Spinal cord (tissue), 10 donors: Measurements from ENCODE around the gene EXOC6B. TPM values are rescaled to one million over a fixed set of nuclear protein-coding genes. Genes with fewer than 3 reads are reported as not detected.

Experiments
- DNase-seq, 6 donors: peaks; one replicate each; pipeline versions ENCODE4 v3.0.0 to v3.0.0-alpha.2; 2013 to 2015; ENCODE audit warnings: low spot score in 6 of 6, low read depth in 4 of 6
- H3K27ac ChIP-seq: one replicate; pipeline ENCODE4 v1.5.1; 2013; ENCODE audit warnings: low read depth, low read length, control low read depth
- H3K27me3 ChIP-seq: one replicate; pipeline ENCODE4 v1.6.1; 2013; ENCODE audit warnings: low read length; ENCODE audit not compliant: control insufficient read depth, insufficient read depth
- H3K36me3 ChIP-seq: one replicate; pipeline ENCODE4 v1.6.1; 2013; ENCODE audit warnings: low read length; ENCODE audit not compliant: control insufficient read depth, insufficient read depth
- H3K4me1 ChIP-seq: one replicate; pipeline ENCODE4 v1.6.1; 2013; ENCODE audit warnings: low read length; ENCODE audit not compliant: control insufficient read depth, insufficient read depth
- H3K4me3 ChIP-seq: one replicate; pipeline ENCODE4 v1.5.1; 2013; ENCODE audit warnings: low read depth, low read length, control low read depth
- H3K9me3 ChIP-seq: one replicate; pipeline ENCODE4 v1.6.1; 2013; ENCODE audit warnings: low read length; ENCODE audit not compliant: control insufficient read depth, insufficient read depth
- WGBS: methylation state at CpG from one replicate; pipeline ENCODE4 v1.1.5; 2013; ENCODE audit warnings: missing lambda C conversion rate; ENCODE audit not compliant: insufficient coverage; 5-methylcytosine and 5-hydroxymethylcytosine counted together
- polyA plus RNA-seq, 2 donors: library from polyadenylated mRNA; unstranded; fragments of 120-200 nt; gene quantifications; one replicate each; pipeline ENCODE4 v1.2.1, GENCODE V29; 2013; ENCODE audit not compliant: insufficient read length in 2 of 2
- total RNA-seq, 2 donors: library from RNA; depleted of rRNA in 1 of 2; stranded (reverse); fragments of 120-200 nt in 1 of 2; fragments of >200 nt in 1 of 2; gene quantifications; one replicate each; pipeline versions ENCODE4 v1.2.3 to v1.2.4, GENCODE V29; 2013 to 2014
- donor health status: healthy.

Gene EXOC6B
- total and polyA plus RNA-seq, 4 donors, result 29.4 to 76.8 (median 38.0) TPM

DNA sequence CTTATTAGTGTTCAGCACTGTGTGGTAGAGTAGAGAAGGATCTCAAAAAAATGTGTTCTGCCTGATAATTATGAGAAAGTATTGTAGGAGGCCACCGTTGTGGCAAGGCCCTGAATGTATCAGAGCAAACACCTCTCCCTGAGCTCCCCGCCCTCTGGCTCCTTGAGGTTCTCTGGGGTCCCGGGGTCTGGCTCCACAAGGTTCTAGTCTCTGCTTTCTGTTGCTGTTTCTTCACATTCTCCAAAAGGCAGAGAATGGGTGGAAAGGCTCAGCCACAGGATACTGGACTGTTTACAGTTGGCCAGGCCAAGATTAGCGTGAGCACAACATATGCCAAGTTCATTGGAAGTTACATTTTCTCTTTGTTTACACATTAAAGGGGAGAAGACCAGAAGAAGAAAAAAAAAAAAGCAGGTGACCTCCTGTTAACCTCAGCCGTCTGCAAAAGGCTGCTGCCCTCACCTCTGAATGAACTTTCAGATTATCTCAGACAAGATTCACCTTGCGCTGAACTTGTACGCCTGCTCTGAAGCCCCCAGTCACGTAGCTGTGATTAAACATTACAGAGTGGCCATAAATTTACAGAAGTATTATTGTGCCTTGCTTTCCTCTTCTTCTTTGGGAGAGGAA, 621.6 kb downstream of the EXOC6B start:
- DNase-seq, result peak in 2 of 6 donors; percentile 14 to 26
- H3K9me3 ChIP-seq, result no peaks in the 10 kb centered on the region
- WGBS, result 48% methylated on average over 4 of the region's 8 CpGs
- peak overlapping the region; percentile 63 for H3K27ac ChIP-seq
- no peaks in the 10 kb centered on the region for H3K27me3 ChIP-seq
- no peaks in the 10 kb centered on the region for H3K36me3 ChIP-seq
- no peak overlapping the region for H3K4me3 ChIP-seq
- H3K4me1 ChIP-seq, result peaks cover 12% of the 10 kb centered on the region

DNA sequence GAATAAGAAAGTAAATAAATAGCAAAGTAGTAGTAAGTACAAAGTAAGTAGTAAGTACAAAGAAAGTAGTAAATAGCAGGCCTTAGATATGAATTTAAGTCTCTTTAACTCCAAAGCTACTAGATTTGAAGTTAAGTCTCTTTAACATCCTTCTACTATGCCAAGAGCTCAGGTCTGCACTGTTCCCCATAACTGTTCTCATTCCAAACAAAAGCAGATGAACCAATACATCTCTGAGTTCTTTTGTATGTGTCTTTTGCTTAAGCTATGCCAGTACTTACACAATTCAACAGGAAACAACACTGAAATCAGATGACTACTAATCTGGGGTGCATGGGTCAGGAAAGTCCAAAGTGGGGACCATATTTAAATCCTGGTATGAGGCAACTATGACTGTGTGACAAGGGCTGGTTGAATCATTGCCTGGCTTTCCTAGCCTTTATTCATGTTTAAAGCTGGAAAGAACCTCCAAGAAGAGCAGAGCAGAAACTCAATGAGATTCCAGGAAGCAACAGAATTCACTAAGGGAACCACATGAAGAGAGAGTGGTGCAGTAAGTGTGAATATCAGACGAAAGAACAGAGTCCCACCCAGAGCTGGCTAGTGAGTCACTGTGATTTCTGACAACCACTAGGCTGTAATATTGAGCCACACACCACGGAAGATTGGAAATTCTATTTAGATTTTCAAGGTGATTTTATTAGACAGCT, 627.1 kb downstream of the EXOC6B start:
- Histone ChIP-seq H3K4me1 (no peaks in the 10 kb centered on the region), H3K27me3 (no peaks in the 10 kb centered on the region), H3K9me3 (no peaks in the 10 kb centered on the region), H3K27ac (no peak overlapping the region), H3K36me3 (no peaks in the 10 kb centered on the region), H3K4me3 (no peak overlapping the region)
- 25% methylated on average over 1 of the region's 2 CpGs for WGBS
- peak in 2 of 6 donors; percentile 10 to 35 for DNase-seq

DNA sequence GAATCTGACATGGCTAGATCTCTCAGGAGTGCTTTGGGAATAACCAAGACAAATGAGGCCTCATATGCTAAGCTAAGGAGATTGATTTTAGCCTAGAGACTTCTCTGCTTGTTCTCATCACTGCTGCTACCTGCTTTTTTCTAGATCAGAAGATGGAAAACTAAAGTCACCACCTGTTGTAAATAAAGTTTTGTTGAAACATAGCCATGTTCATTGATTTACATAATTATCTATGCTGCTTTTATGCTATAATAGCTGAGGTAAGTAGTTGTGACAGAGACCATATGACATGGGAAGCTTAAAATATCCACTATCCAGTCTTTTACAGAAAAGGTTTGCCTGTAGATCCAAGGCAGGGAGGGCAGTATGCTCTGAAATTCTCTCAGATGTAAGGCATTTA, 632.1 kb downstream of the EXOC6B start:
- no peaks in the 10 kb centered on the region for H3K9me3 ChIP-seq
- no peaks in the 10 kb centered on the region for H3K4me1 ChIP-seq
- H3K27ac ChIP-seq, result no peak overlapping the region
- no peaks in the 10 kb centered on the region for H3K36me3 ChIP-seq
- no peak overlapping the region for H3K4me3 ChIP-seq
- H3K27me3 ChIP-seq, result no peaks in the 10 kb centered on the region
- DNase-seq, result no peak

DNA sequence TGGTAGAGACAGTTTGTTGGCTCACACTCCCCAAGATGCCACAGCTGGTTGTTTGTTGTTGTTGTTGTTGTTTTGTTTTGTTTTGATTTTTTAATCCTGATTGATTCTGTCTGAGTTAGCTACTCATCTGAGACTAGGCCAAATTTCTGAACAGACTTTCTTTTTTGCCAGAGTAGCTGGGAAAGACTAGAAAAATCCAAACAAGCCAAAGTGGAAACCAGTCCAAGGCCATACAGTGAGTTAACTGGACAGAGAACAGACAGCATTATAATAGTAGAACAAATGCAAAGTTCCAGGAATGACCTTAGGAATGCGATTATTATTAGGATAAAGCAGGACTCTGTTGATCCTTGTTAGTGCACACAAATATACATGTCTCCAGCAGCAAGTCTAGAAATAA, 634.4 kb downstream of the EXOC6B start:
- no peaks in the 10 kb centered on the region for H3K9me3 ChIP-seq
- H3K36me3 ChIP-seq, result peaks cover 2% of the 10 kb centered on the region
- no peak overlapping the region for H3K4me3 ChIP-seq
- no CpG with 5 or more reads among the region's 1 CpG for WGBS
- H3K4me1 ChIP-seq, result no peaks in the 10 kb centered on the region
- H3K27me3 ChIP-seq, result no peaks in the 10 kb centered on the region
- DNase-seq, result peak in 1 of 6 donors; percentile 20
- H3K27ac ChIP-seq, result no peak overlapping the region

DNA sequence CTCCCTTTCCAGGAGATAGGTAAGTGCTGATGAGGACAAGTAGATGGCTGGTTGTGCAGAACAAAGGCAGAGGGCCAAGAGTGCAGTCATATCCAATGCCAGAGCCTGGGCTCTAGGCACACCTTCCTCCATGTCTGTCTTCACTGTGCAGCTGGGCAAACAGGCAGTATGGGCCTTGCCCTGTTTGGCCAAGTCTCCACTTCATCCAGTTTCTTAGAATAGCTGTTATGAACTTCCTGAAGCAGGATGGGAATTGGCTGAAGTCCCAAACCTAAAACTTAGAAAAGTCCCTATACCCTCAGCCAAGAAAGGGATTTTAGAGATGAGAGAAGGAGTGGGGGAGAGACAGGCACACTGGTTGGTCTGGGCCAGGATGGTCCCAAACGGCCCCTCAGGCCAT, 640.6 kb downstream of the EXOC6B start:
- WGBS, result 20% methylated on average over 1 of the region's 1 CpG
- Histone ChIP-seq H3K4me3 (no peak overlapping the region), H3K9me3 (no peaks in the 10 kb centered on the region), H3K4me1 (no peaks in the 10 kb centered on the region), H3K27ac (no peak overlapping the region), H3K27me3 (no peaks in the 10 kb centered on the region), H3K36me3 (peaks cover 2% of the 10 kb centered on the region)
- DNase-seq, result no peak

DNA sequence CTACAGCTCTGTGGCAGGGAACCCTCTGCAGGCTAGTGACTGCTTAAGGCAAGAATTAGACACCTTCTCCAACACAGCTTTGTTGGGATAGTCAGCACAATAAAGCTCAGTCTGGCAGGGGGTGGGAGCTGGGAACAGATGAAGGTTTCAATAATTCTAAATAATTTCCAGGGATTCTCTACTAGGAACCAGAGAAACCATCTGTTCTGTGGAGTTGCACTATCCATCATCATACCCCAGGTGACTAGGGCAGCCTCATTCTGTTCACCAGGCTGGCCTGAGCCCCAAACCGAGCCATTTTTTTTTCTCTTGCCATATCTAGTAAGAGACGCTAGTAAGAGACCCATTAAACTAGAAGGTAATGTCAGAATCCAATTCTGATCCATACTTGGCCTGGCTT, 642.4 kb downstream of the EXOC6B start:
- no peaks in the 10 kb centered on the region for H3K4me1 ChIP-seq
- no peak overlapping the region for H3K4me3 ChIP-seq
- WGBS, result 100% methylated on average over 2 of the region's 2 CpGs
- H3K27ac ChIP-seq, result no peak overlapping the region
- H3K27me3 ChIP-seq, result no peaks in the 10 kb centered on the region
- H3K9me3 ChIP-seq, result no peaks in the 10 kb centered on the region
- peaks cover 9% of the 10 kb centered on the region for H3K36me3 ChIP-seq
- no peak for DNase-seq

DNA sequence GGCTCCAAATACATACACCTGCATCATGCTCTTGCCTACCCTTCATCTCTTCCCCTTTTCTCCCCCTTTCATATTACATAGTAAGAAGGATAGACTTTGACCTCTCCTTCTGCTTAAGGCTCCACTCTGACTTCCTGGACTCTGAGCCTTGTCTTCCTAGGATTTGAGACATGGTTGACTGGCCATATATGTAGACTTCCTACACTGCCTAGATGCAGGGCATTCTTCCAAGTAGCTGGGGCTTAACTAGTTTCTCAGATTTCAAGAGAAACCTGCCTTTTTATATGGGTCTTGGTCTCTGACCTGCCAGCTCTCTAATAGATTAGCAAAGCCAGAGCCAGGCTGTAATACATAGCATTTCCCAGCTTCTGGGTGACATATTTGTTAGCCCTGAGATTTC, 642.8 kb downstream of the EXOC6B start:
- no peaks in the 10 kb centered on the region for H3K4me1 ChIP-seq
- H3K36me3 ChIP-seq, result peaks cover 9% of the 10 kb centered on the region
- no peak for DNase-seq
- no peak overlapping the region for H3K4me3 ChIP-seq
- H3K27me3 ChIP-seq, result no peaks in the 10 kb centered on the region
- H3K27ac ChIP-seq, result no peak overlapping the region
- no peaks in the 10 kb centered on the region for H3K9me3 ChIP-seq

DNA sequence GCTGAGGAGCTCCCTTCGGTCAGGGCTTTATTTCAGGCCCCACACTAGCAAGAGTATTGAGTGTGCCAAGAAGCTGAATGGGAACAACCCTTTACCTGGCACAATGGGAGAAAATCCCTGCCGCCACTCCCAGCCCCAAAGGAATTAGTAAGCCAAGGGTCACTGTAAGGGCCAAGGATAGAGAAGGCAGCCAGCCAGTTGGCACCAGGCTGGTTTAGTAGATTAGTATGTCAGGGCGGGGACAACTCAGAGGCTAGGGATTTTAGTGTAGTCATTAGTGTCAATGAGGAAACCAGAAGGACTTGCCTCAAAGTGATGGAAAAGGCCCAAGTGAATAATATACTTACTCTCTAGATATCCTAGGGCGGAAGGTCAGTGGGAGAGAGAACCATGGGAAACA, 643.3 kb downstream of the EXOC6B start:
- DNase-seq, result no peak
- no peak overlapping the region for H3K4me3 ChIP-seq
- no peaks in the 10 kb centered on the region for H3K4me1 ChIP-seq
- H3K9me3 ChIP-seq, result no peaks in the 10 kb centered on the region
- H3K36me3 ChIP-seq, result peaks cover 9% of the 10 kb centered on the region
- H3K27ac ChIP-seq, result no peak overlapping the region
- no CpG with 5 or more reads among the region's 4 CpGs for WGBS
- no peaks in the 10 kb centered on the region for H3K27me3 ChIP-seq

DNA sequence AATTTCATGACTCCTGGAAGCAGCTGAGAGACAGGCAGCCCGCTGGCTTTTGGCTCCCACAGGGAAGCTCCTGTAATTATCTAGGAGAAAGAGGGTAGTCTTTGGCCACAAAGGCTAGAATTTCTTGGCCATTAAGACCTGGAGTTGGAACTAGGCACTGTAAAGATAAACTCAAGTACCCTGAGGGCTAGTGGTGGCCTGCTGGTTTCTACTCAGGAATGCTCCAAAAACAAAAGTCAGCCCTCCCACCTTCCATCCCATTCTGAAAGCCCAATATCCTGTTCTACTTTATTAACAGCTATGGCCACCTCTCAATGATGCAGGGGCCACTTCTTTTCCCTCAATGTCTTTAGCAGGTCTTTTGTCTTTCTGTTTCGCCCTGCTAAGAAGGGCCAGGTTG, 644.2 kb downstream of the EXOC6B start:
- WGBS, result 100% methylated on average over 1 of the region's 2 CpGs

DNA sequence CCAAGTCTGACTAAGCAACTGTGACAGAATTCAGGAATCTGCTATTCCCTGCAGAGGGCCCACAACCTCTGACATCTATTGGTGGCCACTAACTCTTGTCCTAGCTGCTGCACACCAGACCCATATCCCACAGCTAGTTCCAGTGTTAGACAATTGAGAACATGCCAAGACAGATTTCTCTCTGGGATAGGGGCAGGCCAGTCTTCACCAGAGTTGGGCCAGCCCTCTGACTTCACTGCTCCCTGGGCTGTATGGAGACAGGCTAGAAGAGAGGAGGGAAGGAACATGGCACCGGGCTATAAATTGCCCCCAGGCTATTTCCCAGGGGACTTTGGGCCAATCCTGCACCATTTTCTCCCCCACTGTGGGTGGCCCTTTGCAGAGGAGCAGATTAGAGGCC, 645.5 kb downstream of the EXOC6B start:
- no peaks in the 10 kb centered on the region for H3K4me1 ChIP-seq
- DNase-seq, result no peak
- H3K4me3 ChIP-seq, result no peak overlapping the region
- WGBS, result no CpG with 5 or more reads among the region's 1 CpG
- H3K27me3 ChIP-seq, result no peaks in the 10 kb centered on the region
- no peaks in the 10 kb centered on the region for H3K9me3 ChIP-seq
- no peak overlapping the region for H3K27ac ChIP-seq
- peaks cover 10% of the 10 kb centered on the region for H3K36me3 ChIP-seq

More for the DNA sequence above, 644.2 kb downstream of the EXOC6B start:
- no peaks in the 10 kb centered on the region for H3K4me1 ChIP-seq
- no peaks in the 10 kb centered on the region for H3K27me3 ChIP-seq
- H3K27ac ChIP-seq, result no peak overlapping the region
- no peaks in the 10 kb centered on the region for H3K9me3 ChIP-seq
- no peak overlapping the region for H3K4me3 ChIP-seq
- H3K36me3 ChIP-seq, result peaks cover 10% of the 10 kb centered on the region
- DNase-seq, result no peak
